ENCODE results near the gene MKNK2.
A peak's percentile ranks its signal among the peaks of the same experiment; 100 is the strongest.
"Not testable (repeated sequence)": the region's sequence is repeated elsewhere in the genome, so short reads cannot be mapped to it uniquely, and the experiment has no call there.

MKNK2 gene

GRCh38 chr19:1992759-1993260 is 58.2 kb downstream of the MKNK2 start:
- peak; percentile 44 for DNase-seq (ENCODE audit: low spot score)

GRCh38 chr19:1991018-1991913 is 59.8 kb downstream of the MKNK2 start:
- no peak for DNase-seq (ENCODE audit: low spot score)

GRCh38 chr19:1990230-1991017 is 60.6 kb downstream of the MKNK2 start:
- DNase-seq (ENCODE audit: low spot score): no peak

- DNase-seq (ENCODE audit: low spot score): no peak
Observed at GRCh38 chr19:1989513-1990229, 61.4 kb downstream of the MKNK2 start.

GRCh38 chr19:1988464-1988863 is 62.6 kb downstream of the MKNK2 start:
- not testable (repeated sequence) for DNase-seq (ENCODE audit: low spot score)
